ENCODE measurements around the gene ATOH8.

- no peak for TF ChIP-seq CTCF (IDR thresholded peaks at IDR 0.05; ENCODE audit: insufficient read depth, low read depth, low read length)
- TF ChIP-seq EZH2 (IDR thresholded peaks at IDR 0.05; ENCODE audit: insufficient read depth, low read length): no peak
These were observed 17.7 kb downstream of the ATOH8 start for GRCh38 chr2:85771486-85771885.
